Osteoblast (primary cell): Measurements from ENCODE around the gene JAK3. TPM values are rescaled to one million over a fixed set of nuclear protein-coding genes. Genes with fewer than 3 reads are reported as not detected.

Experiments
- DNase-seq: peaks from one replicate; pipeline ENCODE4 v3.0.0; 2011; ENCODE audit warnings: low spot score, mixed read lengths; ENCODE audit not compliant: insufficient read length; ENCODE audit errors: missing footprints
- H2AFZ ChIP-seq: 2 replicates; pipeline ENCODE4 v1.6.0; 2011; ENCODE audit warnings: mild to moderate bottlenecking, low read length
- H3K27ac ChIP-seq: 2 replicates; pipeline ENCODE4 v1.5.1; 2011; ENCODE audit warnings: mild to moderate bottlenecking, low read depth, low read length, moderate library complexity
- H3K27me3 ChIP-seq: 2 replicates; pipeline ENCODE4 v1.6.0; 2012; ENCODE audit warnings: mild to moderate bottlenecking, control low read depth, inconsistent platforms, low read length, moderate library complexity; ENCODE audit not compliant: insufficient read depth
- H3K36me3 ChIP-seq: 2 replicates; pipeline ENCODE4 v1.5.1; 2011; ENCODE audit warnings: mild to moderate bottlenecking, low read length, control low read depth, moderate library complexity; ENCODE audit not compliant: insufficient read depth
- H3K4me1 ChIP-seq: 2 replicates; pipeline ENCODE4 v1.5.1; 2011; ENCODE audit warnings: mild to moderate bottlenecking, low read length, control low read depth, moderate library complexity; ENCODE audit not compliant: insufficient read depth
- H3K4me2 ChIP-seq: 2 replicates; pipeline ENCODE4 v1.6.0; 2011; ENCODE audit warnings: mild to moderate bottlenecking, low read length; ENCODE audit not compliant: insufficient read depth
- H3K4me3 ChIP-seq: fragments of 200-600 bp; sonication (generic); 3 replicates; pipeline ENCODE4 v1.5.1; 2012; ENCODE audit warnings: mild to moderate bottlenecking, low read length, inconsistent platforms; ENCODE audit not compliant: insufficient read depth
- H3K79me2 ChIP-seq: 2 replicates; pipeline ENCODE4 v1.6.0; 2012; ENCODE audit warnings: mild to moderate bottlenecking, low read length, control low read depth, inconsistent platforms; ENCODE audit not compliant: insufficient read depth
- H3K9me3 ChIP-seq: 2 replicates; pipeline ENCODE4 v1.5.1; 2011; ENCODE audit warnings: low read depth, low read length, control low read depth
- H4K20me1 ChIP-seq: 2 replicates; pipeline ENCODE4 v1.6.0; 2012; ENCODE audit warnings: mild to moderate bottlenecking, low read length, control low read depth; ENCODE audit not compliant: insufficient read depth
- CTCF ChIP-seq: IDR thresholded peaks from 2 replicates; pipeline ENCODE4 v1.5.1; 2011; ENCODE audit warnings: mild to moderate bottlenecking, low read depth, low read length, moderate library complexity; ENCODE audit errors: extremely low read depth
- total RNA-seq: library from RNA; depleted of rRNA; stranded (reverse); fragments of >200 nt; gene quantifications from 2 replicates; pipeline ENCODE4 v1.2.3, GENCODE V29; 2012

The JAK3 gene
- 1.8 and 2.4 TPM in 2 replicates for total RNA-seq

DNA sequence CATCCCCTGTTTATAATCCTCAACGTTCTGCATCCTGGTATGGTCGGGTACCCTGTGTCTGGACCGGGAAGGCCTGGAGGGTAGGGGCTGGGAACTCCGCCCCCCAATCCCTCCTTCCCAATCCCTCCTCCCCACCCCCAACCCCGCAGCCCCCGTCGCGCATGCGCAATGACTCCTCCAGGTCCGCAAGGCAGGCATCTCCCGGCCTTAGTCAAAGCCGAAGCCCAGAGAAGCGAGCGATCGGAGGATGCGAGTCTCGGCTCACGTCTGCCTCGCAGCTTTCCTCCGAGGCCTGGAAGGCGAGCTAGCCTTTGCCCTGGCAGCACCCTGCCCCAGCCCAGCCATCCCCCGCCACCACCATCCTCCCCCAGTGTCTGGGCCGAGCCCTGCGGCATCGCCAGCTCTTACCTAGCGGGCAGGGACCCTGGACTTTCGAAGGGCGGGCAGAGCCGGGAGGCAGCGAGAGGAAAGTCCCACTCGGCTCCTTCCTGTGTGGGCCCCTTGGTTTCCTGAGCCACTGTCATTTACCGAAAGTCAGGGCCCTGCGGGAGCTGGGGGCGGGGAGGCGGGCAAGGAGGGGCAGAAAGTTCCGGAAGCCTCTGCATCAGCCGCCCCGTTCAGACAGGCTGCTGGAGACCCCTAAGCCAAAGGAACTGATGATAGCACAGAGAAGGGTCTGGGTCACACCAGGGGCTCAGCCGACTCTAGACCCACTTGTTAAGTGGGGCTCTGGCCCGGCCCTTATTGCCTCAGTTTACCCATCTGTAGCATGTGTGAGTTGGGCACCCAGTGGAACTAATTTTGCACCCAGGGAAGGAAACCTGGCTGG lies at the start of gene JAK3:
Gene JAK3 (minus strand): TSS at position 445 of the 829 bp plus-strand sequence. CDS start 3,565 bp downstream, outside the sequence.
- peak; percentile 99 for DNase-seq
- Histone ChIP-seq H3K27ac (peak within 1 kb of the TSS; percentile 37), H2AFZ (peak within 1 kb of the TSS; percentile 85), H3K4me1 (peaks cover 9% of the 10 kb centered on the region), H3K9me3 (no peaks in the 10 kb centered on the region), H3K36me3 (no peaks in the 10 kb centered on the region), H3K4me3 (peak within 1 kb of the TSS; percentile 72), H3K27me3 (no peaks in the 10 kb centered on the region), H3K79me2 (no peaks in the 10 kb centered on the region), H4K20me1 (no peaks in the 10 kb centered on the region), H3K4me2 (peak within 1 kb of the TSS; percentile 72)
- no peak for TF ChIP-seq CTCF

DNA sequence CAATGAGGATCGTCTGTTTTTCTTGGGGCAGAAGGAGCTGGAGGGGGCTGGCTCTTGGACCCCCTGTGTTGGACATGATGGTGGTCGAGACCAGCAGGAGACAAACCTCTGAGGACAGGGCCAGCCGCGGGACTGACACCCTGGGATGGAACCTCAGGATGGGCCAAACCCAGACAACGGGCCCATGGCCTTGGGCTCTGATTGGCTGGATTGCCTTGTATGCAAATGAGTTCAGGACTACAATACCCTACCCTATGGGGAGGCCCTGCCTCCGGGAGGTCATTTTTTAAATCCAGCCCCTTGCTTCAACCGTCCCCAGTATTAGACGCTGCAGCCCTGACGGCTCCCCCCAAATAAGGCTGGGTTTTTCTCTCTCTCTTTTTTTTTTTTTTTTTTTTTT lies 46.0 kb upstream of the JAK3 start:
- no peaks in the 10 kb centered on the region for H3K27me3 ChIP-seq
- TF ChIP-seq CTCF, result no peak
- H4K20me1 ChIP-seq, result no peaks in the 10 kb centered on the region
- H2AFZ ChIP-seq, result no peak overlapping the region
- no peaks in the 10 kb centered on the region for H3K9me3 ChIP-seq
- no peak overlapping the region for H3K4me3 ChIP-seq
- H3K4me1 ChIP-seq, result no peaks in the 10 kb centered on the region
- H3K27ac ChIP-seq, result no peak overlapping the region
- no peaks in the 10 kb centered on the region for H3K36me3 ChIP-seq
- H3K4me2 ChIP-seq, result no peak overlapping the region
- no peaks in the 10 kb centered on the region for H3K79me2 ChIP-seq
- peak; percentile 60 for DNase-seq

DNA sequence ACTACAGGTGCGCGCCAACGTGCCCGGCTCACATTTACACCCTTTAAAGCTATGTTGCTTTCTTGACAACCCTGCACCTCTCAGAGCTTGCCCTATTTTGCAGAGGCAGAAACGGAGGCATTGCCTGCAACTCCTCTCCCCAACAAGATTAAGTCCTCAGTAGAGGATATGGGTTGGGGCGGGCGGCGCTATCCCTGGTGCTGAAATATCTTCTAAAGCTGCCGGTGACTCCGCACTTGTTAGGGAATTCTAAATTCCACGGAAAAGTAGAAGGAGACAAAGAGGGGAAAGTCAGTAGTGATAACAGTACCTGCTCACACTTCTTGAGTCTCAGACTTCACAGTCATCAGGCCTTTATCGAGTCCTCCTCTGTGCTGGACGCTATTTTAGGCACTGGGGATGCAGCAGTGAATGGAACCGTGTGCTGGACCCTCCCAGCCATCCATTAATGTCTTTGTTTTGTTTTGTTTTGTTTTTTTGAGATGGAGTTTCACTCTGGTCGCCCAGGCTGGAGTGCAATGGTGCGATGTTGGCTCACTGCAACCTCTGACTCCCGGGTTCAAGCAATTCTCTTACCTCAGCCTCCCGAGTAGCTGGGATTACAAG lies 41.9 kb upstream of the JAK3 start:
- Histone ChIP-seq H3K79me2 (no peaks in the 10 kb centered on the region), H3K4me3 (no peak overlapping the region)

More for the DNA sequence above, 41.9 kb upstream of the JAK3 start:
- peak; percentile 97 for DNase-seq
- H2AFZ ChIP-seq, result no peak overlapping the region
- H3K36me3 ChIP-seq, result no peaks in the 10 kb centered on the region
- H4K20me1 ChIP-seq, result no peaks in the 10 kb centered on the region
- H3K9me3 ChIP-seq, result no peaks in the 10 kb centered on the region
- no peaks in the 10 kb centered on the region for H3K27me3 ChIP-seq
- no peak for TF ChIP-seq CTCF
- H3K4me1 ChIP-seq, result no peaks in the 10 kb centered on the region
- H3K4me2 ChIP-seq, result no peak overlapping the region
- no peak overlapping the region for H3K27ac ChIP-seq
